Endothelial cell of umbilical vein (primary cell): ENCODE data around the gene FBXL17. TPM values are rescaled to one million over a fixed set of nuclear protein-coding genes. Genes with fewer than 3 reads are reported as not detected.

Experiments used
- BruUV-seq: library from RNA; stranded (reverse); fragments of 400-500 nt; replicated peaks from 2 replicates; lab custom pipeline; 2021; lab: Mats Ljungman, UMichigan
- CTCF ChIA-PET: fragments of 300-600, 350-600 bp; sonication (Branson Sonifier 250); formaldehyde crosslinking; loops from one replicate; lab custom pipeline; 2021; ENCODE audit warnings: antibody characterized with exemption, inconsistent platforms; lab: Charles Lee
- POLR2A ChIA-PET: fragments of 300-600, 350-600 bp; sonication (Branson Sonifier 250); formaldehyde crosslinking; loops from one replicate; lab custom pipeline; 2021; ENCODE audit warnings: antibody characterized with exemption, inconsistent platforms; lab: Charles Lee
- DNase-seq: peaks from one replicate; pipeline ENCODE4 v3.0.0-alpha.2; 2011; ENCODE audit warnings: low read depth, low spot score
- FAIRE-seq: peaks from 2 replicates; lab custom pipeline; 2011; peaks lifted over from hg19 to GRCh38; lab: Jason Lieb, UNC
- H2AFZ ChIP-seq: 2 replicates; pipeline ENCODE4 v1.6.0; 2012; ENCODE audit warnings: low read depth, low read length, control low read depth, inconsistent platforms
- H3K27ac ChIP-seq: 2 replicates; pipeline ENCODE4 v1.5.1; 2011; ENCODE audit warnings: low read depth, mild to moderate bottlenecking, control low read depth, low read length, moderate library complexity; ENCODE audit not compliant: insufficient read depth
- H3K27me3 ChIP-seq, 2 experiments: 2 replicates each; pipeline versions ENCODE4 v1.6.0 to v1.6.1; 2011; ENCODE audit warnings: low read length in 2 of 2, mixed read lengths in 1 of 2; ENCODE audit not compliant: control insufficient read depth in 2 of 2, insufficient read depth in 2 of 2
- H3K36me3 ChIP-seq, 2 experiments: 2 replicates in 1 of 2; 3 replicates in 1 of 2; pipeline ENCODE4 v1.5.1; 2011; ENCODE audit warnings: low read length in 2 of 2, mild to moderate bottlenecking in 1 of 2, moderate library complexity in 1 of 2; ENCODE audit not compliant: control insufficient read depth in 2 of 2, insufficient read depth in 2 of 2; ENCODE audit errors: extremely low read depth in 1 of 2
- H3K4me1 ChIP-seq: 3 replicates; pipeline ENCODE4 v1.5.1; 2011; ENCODE audit warnings: mild to moderate bottlenecking, low read length; ENCODE audit not compliant: control insufficient read depth, insufficient read depth; ENCODE audit errors: extremely low read depth
- H3K4me2 ChIP-seq: 2 replicates; pipeline ENCODE4 v1.6.1; 2011; ENCODE audit warnings: low read length, control low read depth, mixed read lengths; ENCODE audit not compliant: insufficient read depth
- H3K4me3 ChIP-seq, 3 experiments: fragments of 200-600 bp in 1 of 3; sonication (generic), shearing (Covaris generic) in 1 of 3; replicated peaks in 1 of 3; 2 replicates each; pipeline ENCODE4 v1.5.1; 2011 to 2016; ENCODE audit warnings: control low read depth in 3 of 3, low read length in 3 of 3, mild to moderate bottlenecking in 2 of 3, inconsistent platforms in 1 of 3, low read depth in 1 of 3, moderate library complexity in 1 of 3; ENCODE audit not compliant: insufficient read depth in 1 of 3
- H3K79me2 ChIP-seq: 2 replicates; pipeline ENCODE4 v1.6.0; 2012; ENCODE audit warnings: low read length, inconsistent platforms; ENCODE audit not compliant: control insufficient read depth, insufficient read depth
- H3K9ac ChIP-seq: replicated peaks from 2 replicates; pipeline ENCODE3; 2011; ENCODE audit warnings: low read length, control low read depth; ENCODE audit not compliant: insufficient read depth; ENCODE audit errors: extremely low read depth
- H3K9me1 ChIP-seq: replicated peaks from 3 replicates; pipeline ENCODE4 v1.6.0; 2011; ENCODE audit warnings: mild to moderate bottlenecking, low read length; ENCODE audit not compliant: control insufficient read depth, insufficient read depth; ENCODE audit errors: extremely low read depth
- H3K9me3 ChIP-seq: replicated peaks from 2 replicates; pipeline ENCODE4 v1.5.1; 2012; ENCODE audit warnings: low read length, inconsistent platforms; ENCODE audit not compliant: control insufficient read depth, insufficient read depth
- H4K20me1 ChIP-seq: replicated peaks from 2 replicates; pipeline ENCODE3; 2011; ENCODE audit warnings: mild to moderate bottlenecking, low read length; ENCODE audit not compliant: control insufficient read depth, insufficient read depth; ENCODE audit errors: extremely low read depth
- EZH2 ChIP-seq: IDR thresholded peaks from 2 replicates; pipeline ENCODE4 v1.6.1; 2012; ENCODE audit warnings: borderline replicate concordance, low read depth, mild to moderate bottlenecking, moderate library complexity, low read length, inconsistent platforms; ENCODE audit not compliant: severe bottlenecking
- FOS ChIP-seq: IDR thresholded peaks from 2 replicates; pipeline ENCODE4 v1.6.1; 2011; ENCODE audit warnings: mild to moderate bottlenecking, low read length, moderate library complexity, borderline replicate concordance; ENCODE audit not compliant: insufficient read depth
- GATA2 ChIP-seq: IDR thresholded peaks from 2 replicates; pipeline ENCODE4 v1.7.0; 2011; ENCODE audit warnings: low read depth, mild to moderate bottlenecking, moderate library complexity, mixed read lengths, low read length; ENCODE audit not compliant: insufficient read length, insufficient read depth
- JUN ChIP-seq: IDR thresholded peaks from 2 replicates; pipeline ENCODE4 v1.6.1; 2011; ENCODE audit warnings: borderline replicate concordance, low read depth; ENCODE audit not compliant: insufficient read length, insufficient read depth
- MYC ChIP-seq: IDR thresholded peaks from one replicate; pipeline ENCODE4 v1.6.1; 2011; ENCODE audit warnings: mild to moderate bottlenecking, low read depth, low read length
- POLR2A ChIP-seq: IDR thresholded peaks from 2 replicates; pipeline ENCODE4 v1.6.1; 2012; ENCODE audit warnings: low read depth, mild to moderate bottlenecking, control low read depth, low read length
- POLR2AphosphoS5 ChIP-seq: IDR thresholded peaks from 2 replicates; pipeline ENCODE4 v1.6.1; 2012; ENCODE audit warnings: low read depth, mild to moderate bottlenecking, control low read depth, low read length, moderate library complexity; ENCODE audit not compliant: insufficient read depth
- dilution Hi-C: fragments of 300-500 bp; cut with MboI; formaldehyde crosslinking; loops from one replicate; pipeline ENCODE4 v1.15.0; 2019; ENCODE audit warnings: low sequenced_read_pairs; ENCODE audit not compliant: extremely low pct_ligation_motif_present
- intact Hi-C: fragments of 100-400 bp; cut with micrococcal nuclease; formaldehyde crosslinking; loops from one replicate; pipeline ENCODE4 v1.10.0; 2022
- polyA plus RNA-seq, 4 experiments: library from polyadenylated mRNA; depleted of rRNA in 3 of 4; stranded (reverse) in 3 of 4; unstranded in 1 of 4; fragments of >200 nt; gene quantifications; 2 replicates each; pipeline versions ENCODE4 v1.2.1 to v1.2.3, GENCODE V29; 2011 to 2012; ENCODE audit warnings: missing spikeins in 1 of 4
- total RNA-seq: library from RNA; stranded (reverse); gene quantifications from 2 replicates; pipeline ENCODE4 v1.2.3, GENCODE V29; 2021
- TF ChIP-seq, protein P1 (sequence below), 2 donors: IDR thresholded peaks; 1 replicate in 1 of 2; 2 replicates in 1 of 2; pipeline ENCODE4 v1.5.1; 2011; ENCODE audit warnings: low read length in 2 of 2, mild to moderate bottlenecking in 2 of 2, moderate library complexity in 2 of 2, control low read depth in 1 of 2, inconsistent platforms in 1 of 2, low read depth in 1 of 2; ENCODE audit not compliant: insufficient read depth in 1 of 2; ENCODE audit errors: extremely low read depth in 1 of 2
- TF ChIP-seq, protein P2 (sequence below): IDR thresholded peaks from 2 replicates; pipeline ENCODE4 v1.6.1; 2011; ENCODE audit not compliant: insufficient read depth, insufficient read length

The FBXL17 gene
- total and polyA plus RNA-seq, 2 donors (not counting 3 experiments of a cell fraction or from before 2014, with no cell fraction given), result 2.7 to 8.8 TPM

DNA sequence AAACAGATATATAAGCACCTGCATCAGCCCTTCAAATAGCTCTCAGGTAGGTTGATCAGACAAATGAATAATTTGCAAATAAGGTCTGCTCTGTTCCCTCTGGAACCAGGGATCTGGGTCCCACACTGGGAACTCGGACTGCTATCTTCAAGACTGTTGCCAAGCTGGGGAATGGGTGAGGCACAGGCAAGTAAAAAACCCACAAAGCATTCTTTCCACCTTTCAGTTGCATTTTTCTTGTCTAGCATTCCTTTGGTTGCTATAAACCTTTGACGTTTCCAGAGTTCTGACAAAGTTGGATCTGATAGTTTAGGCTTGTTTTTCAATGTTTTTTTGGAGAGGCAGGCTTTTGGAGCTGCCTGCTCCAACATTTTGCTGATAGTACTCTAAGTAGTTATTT is 20.1 kb downstream of the FBXL17 start:
- Histone ChIP-seq H4K20me1 (no peaks in the 10 kb centered on the region), H2AFZ (no peak overlapping the region), H3K4me2 (no peak overlapping the region), H3K27ac (no peak overlapping the region), H3K4me3 (no peak overlapping the region), H3K9me3 (no peaks in the 10 kb centered on the region), H3K9ac (no peak overlapping the region), H3K9me1 (no peaks in the 10 kb centered on the region), H3K36me3 (no peaks in the 10 kb centered on the region), H3K4me1 (no peaks in the 10 kb centered on the region), H3K79me2 (no peaks in the 10 kb centered on the region), H3K27me3 (no peaks in the 10 kb centered on the region)
- ChIA-PET POLR2A (no interaction called here), CTCF (interaction anchor here (0.6 to 1.7 kb wide), 2 partner anchors 16 to 69 kb away, joined by 4 to 6 read pairs; no protein-coding TSS in a partner anchor)
- TF ChIP-seq, protein P1, sequence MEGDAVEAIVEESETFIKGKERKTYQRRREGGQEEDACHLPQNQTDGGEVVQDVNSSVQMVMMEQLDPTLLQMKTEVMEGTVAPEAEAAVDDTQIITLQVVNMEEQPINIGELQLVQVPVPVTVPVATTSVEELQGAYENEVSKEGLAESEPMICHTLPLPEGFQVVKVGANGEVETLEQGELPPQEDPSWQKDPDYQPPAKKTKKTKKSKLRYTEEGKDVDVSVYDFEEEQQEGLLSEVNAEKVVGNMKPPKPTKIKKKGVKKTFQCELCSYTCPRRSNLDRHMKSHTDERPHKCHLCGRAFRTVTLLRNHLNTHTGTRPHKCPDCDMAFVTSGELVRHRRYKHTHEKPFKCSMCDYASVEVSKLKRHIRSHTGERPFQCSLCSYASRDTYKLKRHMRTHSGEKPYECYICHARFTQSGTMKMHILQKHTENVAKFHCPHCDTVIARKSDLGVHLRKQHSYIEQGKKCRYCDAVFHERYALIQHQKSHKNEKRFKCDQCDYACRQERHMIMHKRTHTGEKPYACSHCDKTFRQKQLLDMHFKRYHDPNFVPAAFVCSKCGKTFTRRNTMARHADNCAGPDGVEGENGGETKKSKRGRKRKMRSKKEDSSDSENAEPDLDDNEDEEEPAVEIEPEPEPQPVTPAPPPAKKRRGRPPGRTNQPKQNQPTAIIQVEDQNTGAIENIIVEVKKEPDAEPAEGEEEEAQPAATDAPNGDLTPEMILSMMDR (IDR thresholded peaks at IDR 0.05; ENCODE audit: extremely low read depth in 1 of 2, insufficient read depth in 1 of 2, low read depth in 1 of 2, low read length in 2 of 2), result no peak
- no peak for TF ChIP-seq EZH2
- TF ChIP-seq POLR2AphosphoS5, result no peak
- TF ChIP-seq POLR2A, result no peak
- TF ChIP-seq MYC, result no peak
- no peak for TF ChIP-seq GATA2
- no peak for TF ChIP-seq JUN
- no peak for TF ChIP-seq FOS
- TF ChIP-seq, protein P2, sequence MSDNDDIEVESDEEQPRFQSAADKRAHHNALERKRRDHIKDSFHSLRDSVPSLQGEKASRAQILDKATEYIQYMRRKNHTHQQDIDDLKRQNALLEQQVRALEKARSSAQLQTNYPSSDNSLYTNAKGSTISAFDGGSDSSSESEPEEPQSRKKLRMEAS, result no peak
- intact Hi-C loops (no loop called here), dilution Hi-C loops (no loop called here)
- no peak for FAIRE-seq
- no peak for DNase-seq
- BruUV-seq, result no TSS peak
